ENCODE measurements around the gene TECPR1. TPM values are rescaled to one million over a fixed set of nuclear protein-coding genes. Genes with fewer than 3 reads are reported as not detected.

Gene TECPR1
- total RNA-seq, 1 donor from 2014 or later = 20.9 TPM

DNA sequence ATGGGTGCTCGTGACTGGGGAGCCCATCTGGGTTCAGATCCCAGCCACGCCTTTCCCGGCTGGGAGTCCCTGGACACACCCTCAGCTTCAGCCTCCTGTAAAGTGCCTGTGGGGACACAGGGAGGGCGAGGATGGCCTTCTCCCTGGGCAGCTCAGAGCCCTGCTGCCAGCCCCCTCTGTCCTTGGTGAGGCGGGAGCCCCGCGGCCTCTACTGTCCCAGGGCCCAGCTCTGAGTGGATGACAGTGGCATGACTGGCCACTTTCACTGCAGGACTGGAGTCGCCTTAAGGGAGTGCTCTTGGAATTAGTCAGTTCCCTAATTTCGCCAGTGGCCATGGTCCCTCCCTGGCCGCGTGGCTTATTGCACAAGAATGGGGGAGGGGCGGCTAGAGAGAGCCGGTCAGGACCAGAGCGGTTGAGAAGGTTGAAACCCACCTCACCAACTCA is 34.1 kb upstream of the TECPR1 start:
- DNase-seq (ENCODE audit: missing footprints) (peak; percentile 87), ATAC-seq (peak; percentile 14)
- intact Hi-C loops (cut with DNase I) = no loop called here

DNA sequence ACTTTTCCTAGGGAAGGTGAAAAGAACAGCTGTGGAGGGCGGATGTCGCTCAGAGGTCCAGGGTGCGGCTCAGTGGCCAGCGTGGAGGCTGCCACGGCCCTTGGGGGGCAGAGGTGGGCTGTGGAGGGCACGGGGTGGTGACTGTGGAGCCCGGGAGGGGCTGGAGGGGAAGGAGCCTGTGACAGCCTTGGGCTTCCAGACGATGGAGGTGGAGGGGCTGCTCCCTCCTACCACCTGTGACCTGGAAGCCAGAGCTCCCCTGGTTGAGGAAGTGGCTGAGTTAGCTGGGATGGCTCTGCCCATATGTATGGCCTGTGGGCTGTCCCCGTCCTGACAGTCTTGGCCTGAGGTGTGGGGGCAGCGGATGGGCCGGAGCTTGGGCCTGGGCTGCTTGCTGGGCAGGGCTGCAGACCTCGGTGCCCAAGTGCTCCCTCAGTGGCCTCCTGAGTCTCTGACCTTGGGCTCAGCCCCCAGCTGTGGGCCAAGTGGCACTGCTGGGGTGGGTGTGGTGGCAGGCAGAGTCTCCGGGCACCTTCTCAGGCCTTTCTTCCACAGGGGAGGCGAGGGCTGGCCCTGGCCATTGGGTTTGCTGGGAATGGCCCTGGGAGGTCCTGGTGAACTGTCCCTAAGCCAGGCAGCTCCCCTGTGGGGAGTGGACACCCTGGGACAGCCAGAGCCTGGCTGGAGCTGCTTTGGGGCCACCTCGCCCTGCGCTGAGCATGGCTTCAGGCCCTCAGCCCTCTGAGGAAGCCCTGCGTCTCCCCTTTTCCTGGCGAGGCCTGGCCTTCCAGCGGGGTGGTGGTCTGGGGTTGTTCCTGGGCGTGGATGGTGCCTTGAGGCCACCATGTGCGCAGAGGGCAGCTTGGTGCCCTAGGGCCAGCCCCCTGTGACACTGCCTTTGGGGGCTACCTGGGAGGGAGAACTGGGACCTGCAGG is 33.4 kb upstream of the TECPR1 start:
- intact Hi-C loops (cut with DNase I) = no loop called here
- DNase-seq (ENCODE audit: missing footprints) = no peak
- no peak for ATAC-seq

DNA sequence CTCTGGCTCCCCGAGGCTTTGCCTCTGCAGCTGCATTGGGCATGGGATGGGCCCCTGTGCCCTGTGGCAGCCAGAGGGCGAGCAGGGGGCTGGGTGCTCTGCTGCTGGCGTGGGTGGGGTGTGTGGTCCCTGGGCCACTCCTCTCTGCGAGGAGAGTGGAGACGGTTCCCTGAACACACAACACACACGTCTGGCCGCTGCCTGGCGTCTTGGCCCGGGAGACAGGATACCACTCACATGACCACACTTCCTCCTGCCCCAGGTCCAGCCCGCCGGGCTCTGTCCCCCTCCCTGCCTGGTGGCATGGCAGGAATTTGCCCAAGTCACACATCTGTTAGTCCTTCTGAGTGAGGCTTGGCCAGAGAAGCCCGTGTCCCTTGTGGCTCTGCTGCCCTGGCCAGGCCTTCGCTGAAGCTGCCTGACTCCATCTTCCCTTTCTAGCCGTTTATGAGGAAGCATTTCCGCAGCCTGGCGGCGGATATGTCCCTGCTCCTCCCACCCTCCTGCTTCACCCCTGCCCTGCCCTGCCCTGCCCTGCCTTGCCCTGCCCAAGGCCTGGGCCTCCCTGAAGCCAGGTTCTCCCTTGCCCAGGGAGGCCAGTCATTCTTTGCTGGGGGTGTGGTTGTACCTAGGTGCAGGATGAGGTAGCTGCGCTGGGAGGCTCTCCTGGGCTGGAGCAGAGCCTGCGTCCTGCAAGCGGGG is 32.5 kb upstream of the TECPR1 start:
- intact Hi-C loops (cut with DNase I) = loop anchor here (5.0 kb wide), 2 partner anchors 118 to 543 kb away; partner anchors contain the start of gene BAIAP2L1
- peak; percentile 93 for DNase-seq (ENCODE audit: missing footprints)
- peak; percentile 57 for ATAC-seq

DNA sequence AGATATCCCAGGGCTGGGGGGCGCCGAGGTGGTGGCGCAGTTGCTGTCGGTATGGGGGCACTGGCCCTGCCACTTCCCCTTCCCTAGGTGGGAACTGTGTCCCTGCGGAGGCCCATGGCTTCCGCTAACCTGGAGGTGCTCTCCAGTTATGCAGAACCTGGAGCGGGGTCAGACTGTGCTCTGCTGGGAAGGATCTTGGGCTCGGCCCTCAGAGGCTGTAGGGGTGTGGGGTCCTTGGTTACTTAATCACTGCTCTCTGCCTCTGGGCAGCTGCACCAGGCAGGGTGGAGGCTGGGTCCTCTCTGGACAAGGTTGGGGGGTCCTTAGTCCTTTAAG is 31.8 kb upstream of the TECPR1 start:
- intact Hi-C loops (cut with DNase I) = loop anchor here (5.0 kb wide), 2 partner anchors 118 to 543 kb away; partner anchors contain the start of gene BAIAP2L1
- ATAC-seq (no peak), DNase-seq (ENCODE audit: missing footprints) (no peak)

DNA sequence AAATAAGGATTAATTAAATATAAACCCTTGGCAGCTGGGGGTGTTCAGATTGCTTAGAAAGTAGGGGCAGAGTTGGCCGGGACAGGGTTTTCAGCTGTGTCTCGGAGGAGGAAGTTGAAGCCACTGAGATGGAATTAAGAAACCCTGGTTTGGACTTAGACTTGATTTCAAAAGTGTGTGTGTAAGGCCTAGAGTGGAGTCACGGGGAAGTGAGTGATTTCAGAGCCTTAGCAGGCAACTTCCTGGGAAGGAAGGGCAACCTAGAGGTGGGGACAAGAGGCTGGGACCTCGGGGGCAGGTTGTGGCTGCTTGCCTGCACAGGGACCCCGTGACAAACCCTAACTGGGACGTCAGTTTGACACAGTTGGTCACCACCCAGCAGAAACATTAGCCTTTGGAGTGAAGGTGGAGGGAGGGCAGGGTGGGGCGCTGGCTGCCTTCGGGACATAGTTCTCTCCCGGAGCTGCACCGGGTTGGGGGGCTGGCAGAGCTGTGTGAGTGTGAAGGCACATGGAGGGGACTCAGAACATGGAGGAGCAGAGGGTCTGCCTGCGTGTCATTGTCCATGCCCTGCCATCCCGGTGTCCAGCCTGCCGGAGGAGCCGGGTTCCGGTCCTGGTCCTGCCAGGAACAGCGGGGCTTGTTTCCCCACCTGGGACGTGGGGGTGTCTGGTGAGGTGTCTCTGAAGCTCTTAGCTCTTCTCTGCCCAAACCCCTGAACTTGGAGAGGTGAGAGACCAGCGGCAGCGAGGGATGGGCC is 31.3 kb upstream of the TECPR1 start:
- ATAC-seq (no peak), DNase-seq (ENCODE audit: missing footprints) (no peak)
- intact Hi-C loops (cut with DNase I) = loop anchor here (5.0 kb wide), 2 partner anchors 119 to 544 kb away; partner anchors contain the start of gene BAIAP2L1

DNA sequence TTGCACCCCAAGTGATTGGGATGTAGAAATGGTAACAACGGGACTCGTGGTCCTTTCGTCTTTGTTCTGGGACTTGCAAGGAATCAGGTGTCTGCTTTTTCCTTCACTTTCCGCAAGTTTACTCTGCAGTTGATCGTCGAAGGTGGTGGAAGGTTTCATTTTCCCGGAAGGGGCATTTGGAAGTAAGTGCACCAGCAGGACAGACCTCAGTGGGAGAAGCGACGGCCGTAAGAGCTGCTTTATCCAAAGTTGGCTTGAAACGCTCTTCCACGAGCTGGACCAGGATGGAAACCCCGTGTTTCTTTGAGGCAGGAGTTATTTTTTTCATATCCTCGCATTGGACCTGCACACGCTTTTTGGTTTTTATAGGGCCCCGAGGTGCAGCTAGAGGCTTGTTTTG is 30.7 kb upstream of the TECPR1 start:
- DNase-seq (ENCODE audit: missing footprints) (no peak), ATAC-seq (no peak)
- intact Hi-C loops (cut with DNase I) = loop anchor here (5.0 kb wide), 2 partner anchors 120 to 545 kb away; partner anchors contain the start of gene BAIAP2L1

DNA sequence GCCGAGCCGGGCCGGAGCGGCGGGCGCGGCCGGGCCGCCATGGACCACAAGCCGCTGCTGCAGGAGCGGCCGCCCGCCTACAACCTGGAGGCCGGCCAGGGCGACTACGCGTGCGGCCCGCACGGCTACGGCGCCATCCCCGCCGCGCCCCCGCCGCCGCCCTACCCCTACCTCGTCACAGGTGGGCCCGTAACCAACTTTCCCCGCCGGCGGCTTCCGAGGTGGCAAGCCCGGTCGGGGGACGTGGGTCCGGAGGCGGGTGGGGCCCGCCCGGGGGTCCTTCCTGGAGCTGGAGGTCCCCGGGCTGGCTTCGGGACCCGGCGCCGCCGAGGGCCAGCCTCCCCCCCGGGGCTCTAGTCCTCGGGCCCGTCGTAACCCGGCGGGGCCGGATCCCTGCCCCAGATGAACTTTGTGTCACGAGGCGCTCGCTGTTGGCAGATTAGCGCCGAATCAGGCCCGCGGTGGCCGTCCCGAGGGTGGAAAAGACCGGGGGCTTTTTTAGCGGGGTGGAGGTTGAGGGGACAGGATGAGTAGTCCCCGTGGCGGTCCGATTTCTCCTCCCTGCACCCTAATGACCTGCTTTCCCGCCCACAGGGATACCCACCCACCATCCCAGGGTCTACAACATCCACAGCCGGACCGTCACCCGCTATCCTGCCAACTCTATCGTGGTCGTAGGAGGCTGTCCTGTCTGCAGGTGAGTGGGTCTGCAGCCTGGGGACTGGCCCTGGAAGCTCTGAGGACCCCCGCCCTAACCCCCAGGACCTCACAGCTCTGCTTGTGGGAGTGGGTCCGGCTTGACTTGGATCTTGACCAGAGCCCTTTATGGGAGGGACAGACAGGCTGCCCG is 29.9 kb upstream of the TECPR1 start:
- intact Hi-C loops (cut with DNase I) = loop anchor here (2.0 to 5.0 kb wide), 3 partner anchors 29 to 545 kb away; partner anchors contain the start of genes BAIAP2L1 and TECPR1
- no peak for ATAC-seq
- DNase-seq (ENCODE audit: missing footprints) = no peak

DNA sequence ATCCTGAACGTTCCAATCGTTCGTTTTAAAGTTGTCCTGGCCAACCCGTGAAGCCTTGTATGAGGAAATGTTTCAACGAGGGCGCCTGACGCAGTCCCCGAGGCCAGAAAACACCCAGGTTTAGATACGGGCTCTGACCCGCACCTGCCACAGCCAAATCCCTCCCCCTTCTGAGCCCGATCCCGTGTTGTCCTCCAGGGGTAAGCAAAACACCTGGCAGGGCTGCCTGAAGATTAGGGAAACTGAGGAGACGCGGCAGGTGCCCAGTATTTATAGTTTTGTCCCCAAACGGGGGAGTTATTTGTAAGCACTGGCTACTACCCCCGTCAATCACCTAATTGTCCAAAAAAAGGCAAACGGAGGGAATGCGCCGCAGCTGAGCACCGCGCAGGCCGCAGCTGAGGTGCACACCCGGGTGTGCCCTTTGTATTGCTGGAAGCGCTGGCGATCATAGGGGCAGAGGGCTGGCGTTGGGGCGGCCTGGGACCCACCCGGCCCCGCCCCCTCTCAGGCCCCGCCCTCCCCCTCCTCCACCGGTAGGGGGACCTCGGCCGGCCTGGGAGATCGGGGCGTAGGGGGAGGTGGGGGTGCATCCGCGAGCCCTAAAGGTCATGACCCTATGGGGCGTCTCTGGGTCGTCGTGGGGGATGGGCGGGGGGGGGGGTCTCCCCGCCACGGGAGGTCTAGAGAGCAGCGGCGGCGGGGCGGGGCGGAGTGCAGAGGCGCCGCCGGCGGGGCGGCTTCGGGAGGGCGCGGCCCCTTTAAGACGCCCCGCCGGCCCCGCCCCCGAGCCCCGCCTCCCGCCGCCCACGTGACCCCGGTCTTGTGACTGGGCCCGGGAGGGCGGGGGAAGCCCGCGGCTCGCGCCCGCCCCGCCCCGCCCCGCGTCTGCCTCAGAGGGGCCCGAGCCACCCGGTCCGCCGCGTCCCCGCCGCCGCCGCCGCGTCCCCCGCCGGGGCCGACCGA is 29.0 kb upstream of the TECPR1 start, which contains the start of gene BRI3:
TSS of gene BRI3 (plus strand) at position 896 of the 966 bp plus-strand sequence. CDS start 110 bp downstream, outside the sequence.
- peak; percentile 84 for ATAC-seq
- intact Hi-C loops (cut with DNase I) = loop anchor here (2.0 to 5.0 kb wide), 3 partner anchors 28 to 546 kb away; partner anchors contain the start of genes BAIAP2L1 and TECPR1
- peak; percentile 97 for DNase-seq (ENCODE audit: missing footprints)

DNA sequence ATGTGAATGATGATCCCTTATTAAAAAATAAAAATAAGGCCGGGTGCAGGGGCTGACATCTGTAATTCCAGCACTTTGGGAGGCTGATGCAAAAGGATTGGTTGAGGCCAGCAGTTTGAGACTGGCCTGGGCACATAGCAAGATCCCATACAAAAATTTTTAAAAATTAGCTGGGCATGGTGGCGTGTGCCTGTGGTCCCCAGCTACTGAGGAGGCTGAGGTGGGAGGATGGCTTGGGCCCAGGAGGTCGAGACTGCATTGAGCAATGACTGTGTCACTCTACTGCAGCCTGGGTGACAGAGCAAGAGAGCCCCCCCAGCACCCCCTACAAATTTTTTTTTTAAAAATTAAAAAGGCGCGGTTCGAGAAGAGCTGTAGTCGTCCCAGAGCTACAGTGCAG is 28.3 kb upstream of the TECPR1 start:
- ATAC-seq (no peak), DNase-seq (ENCODE audit: missing footprints) (no peak)
- intact Hi-C loops (cut with DNase I) = loop anchor here (2.0 to 5.0 kb wide), 3 partner anchors 27 to 547 kb away; partner anchors contain the start of genes BAIAP2L1 and TECPR1

DNA sequence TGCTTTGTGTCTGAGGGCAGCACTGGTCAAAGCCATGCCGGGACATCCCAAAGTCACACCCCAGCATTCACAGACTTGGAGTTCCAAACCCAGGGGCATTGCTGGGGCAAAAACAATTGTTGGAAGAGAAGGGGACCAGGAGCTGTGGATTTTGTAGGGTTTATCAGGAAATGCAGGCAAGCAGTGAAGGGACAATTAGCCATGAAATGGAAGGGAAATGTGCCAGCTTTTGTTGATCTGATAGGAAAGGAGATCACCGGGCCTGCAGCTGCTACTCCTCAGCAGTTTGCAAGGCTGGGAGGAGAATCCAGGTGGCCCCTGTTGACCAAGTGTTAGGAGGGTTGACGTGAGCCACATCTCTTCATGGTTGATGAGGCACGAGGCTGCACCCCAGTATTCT is 26.9 kb upstream of the TECPR1 start:
- DNase-seq (ENCODE audit: missing footprints) (no peak), ATAC-seq (no peak)
- intact Hi-C loops (cut with DNase I) = no loop called here

DNA sequence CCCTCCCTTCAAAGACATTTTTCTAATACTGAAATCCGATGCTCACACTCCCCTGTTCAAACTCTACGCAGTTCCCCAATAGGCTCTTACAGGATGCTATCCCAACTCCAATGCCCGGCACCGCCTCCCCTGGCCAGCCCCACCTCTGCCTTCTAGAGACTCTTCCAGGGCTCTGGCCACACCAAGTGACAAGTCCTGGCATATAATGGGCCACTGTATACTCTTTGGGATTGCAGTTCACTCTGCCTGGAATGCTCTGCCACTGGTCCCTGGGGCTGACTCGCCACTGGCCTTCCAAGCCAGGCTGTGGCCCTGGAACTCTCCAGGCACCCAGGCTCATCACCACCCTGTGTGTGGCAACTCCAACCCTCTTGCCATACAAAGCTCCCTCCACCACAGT is 26.4 kb upstream of the TECPR1 start:
- DNase-seq (ENCODE audit: missing footprints) (no peak), ATAC-seq (no peak)
- intact Hi-C loops (cut with DNase I) = no loop called here

DNA sequence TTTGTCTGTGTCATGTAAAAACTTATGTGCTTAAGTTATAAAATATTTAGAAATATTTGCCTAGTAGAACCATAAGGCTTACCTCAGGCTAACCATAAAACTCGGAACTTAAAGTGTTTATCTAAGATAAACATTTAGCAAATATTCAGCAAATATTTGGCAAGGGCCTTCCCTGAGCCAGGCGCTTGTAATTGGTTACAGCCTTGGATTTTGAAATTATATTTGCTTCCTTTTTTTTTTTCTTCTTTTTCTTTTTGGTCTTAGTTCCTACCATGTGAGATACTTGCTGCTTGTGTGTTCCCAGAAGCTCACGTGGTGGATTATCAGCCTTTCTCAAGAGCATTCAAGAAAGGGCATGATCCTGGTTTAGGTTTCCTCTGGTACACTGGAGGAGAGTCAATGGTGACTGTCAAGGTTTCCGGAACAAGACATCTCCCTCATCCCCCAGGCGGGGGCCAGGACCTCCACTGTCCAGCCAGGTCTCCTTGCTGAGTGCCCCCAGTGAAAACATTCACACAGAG is 24.3 kb upstream of the TECPR1 start:
- ATAC-seq = no peak
- intact Hi-C loops (cut with DNase I) = no loop called here
- DNase-seq (ENCODE audit: missing footprints) = no peak

DNA sequence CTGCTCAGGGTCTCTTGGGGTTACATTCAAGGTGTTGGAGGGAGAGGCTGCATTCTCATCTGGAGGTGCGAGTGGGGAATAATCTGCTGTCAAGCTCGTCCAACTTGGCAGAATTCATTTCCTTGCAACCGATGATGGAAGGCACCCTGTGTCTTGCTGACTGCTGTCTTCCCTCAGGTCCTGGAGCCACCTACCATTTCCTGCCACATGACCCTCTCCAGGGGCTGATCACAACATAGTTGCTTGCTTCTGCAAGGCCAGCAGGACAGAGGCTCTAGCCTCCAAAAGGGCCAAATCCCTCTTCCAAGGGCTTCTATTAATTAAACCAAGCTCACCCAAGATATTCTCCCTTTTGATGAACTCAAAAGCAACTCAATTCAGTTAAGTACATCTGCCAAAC is 15.3 kb upstream of the TECPR1 start:
- ATAC-seq = no peak
- no peak for DNase-seq (ENCODE audit: missing footprints)
- intact Hi-C loops (cut with DNase I) = no loop called here

DNA sequence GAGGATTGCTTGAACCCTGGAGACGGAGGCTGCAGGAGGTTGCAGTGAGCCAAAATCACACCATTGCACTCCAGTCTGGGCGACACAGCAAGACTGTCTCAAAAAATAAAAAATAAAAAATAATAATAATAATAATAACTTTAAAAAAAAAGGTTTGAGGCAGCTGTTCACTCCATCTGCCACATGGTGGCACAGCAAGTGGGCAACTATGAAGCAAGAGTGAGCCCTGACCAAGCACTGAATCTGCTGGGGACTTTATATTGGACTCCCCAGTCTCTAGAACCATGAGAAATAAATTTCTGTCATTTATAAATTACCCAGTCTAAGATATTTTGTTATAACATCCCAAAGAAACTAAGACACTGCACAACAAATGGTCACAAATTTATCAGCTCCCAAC is 14.8 kb upstream of the TECPR1 start:
- intact Hi-C loops (cut with DNase I) = no loop called here
- no peak for ATAC-seq

DNA sequence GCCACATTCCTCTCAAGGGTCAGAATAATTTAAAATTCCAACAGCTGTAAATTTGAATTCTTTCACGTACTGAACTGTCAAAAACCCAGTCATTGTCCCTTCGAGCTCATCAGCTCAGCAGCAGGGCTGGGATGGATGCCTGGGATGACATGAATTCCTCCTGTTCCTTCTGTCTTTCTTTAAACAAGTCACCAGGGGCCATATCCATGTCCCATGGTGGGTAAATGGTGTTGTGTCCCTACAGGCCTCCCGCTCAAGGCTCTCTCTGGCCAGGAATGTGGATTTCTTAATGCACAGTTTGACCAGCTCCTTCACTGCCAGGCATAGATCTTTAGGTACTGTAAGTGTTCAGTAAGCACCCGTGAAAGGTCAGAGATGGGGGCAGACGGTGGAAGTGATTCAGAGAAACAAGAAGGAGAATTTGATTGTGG is 13.8 kb upstream of the TECPR1 start:
- no peak for DNase-seq (ENCODE audit: missing footprints)
- no peak for ATAC-seq
- intact Hi-C loops (cut with DNase I) = no loop called here

More for the DNA sequence above, 14.8 kb upstream of the TECPR1 start:
- no peak for DNase-seq (ENCODE audit: missing footprints)

DNA sequence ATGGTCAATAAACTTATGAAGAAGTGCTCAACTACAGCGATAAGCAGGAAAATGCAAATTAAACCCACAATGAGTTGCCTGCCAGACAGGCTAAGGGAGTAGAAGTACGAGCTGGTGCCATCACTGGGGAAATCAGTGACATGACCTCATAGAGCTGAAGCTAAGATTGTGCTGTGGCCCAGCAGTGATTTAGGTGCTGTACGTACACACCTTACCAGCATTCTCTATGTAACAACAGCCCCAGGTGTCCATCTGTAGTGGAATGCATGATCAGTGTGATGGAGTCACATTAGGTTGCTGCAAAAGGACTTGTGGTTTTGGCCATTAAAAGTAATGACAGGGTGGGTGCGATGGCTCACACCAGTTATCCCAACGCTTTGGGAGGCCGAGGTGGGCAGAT is 5.7 kb upstream of the TECPR1 start:
- DNase-seq (ENCODE audit: missing footprints) = no peak
- ATAC-seq = no peak
- intact Hi-C loops (cut with DNase I) = loop anchor here (10.0 kb wide), 1 partner anchor 1933 kb away; the partner anchor contains the start of gene SLC25A13
